Lung microvascular endothelial cell (primary cell): Measurements from ENCODE around the gene KCNC4. TPM values are rescaled to one million over a fixed set of nuclear protein-coding genes. Genes with fewer than 3 reads are reported as not detected.

ENCODE experiments used
- DNase-seq, 2 donors: peaks; one replicate each; pipeline versions ENCODE4 v3.0.0 to v3.0.0-alpha.2; 2010; ENCODE audit warnings: low read depth in 2 of 2
- total RNA-seq: library from RNA; depleted of rRNA; stranded (reverse); fragments of >200 nt; gene quantifications from 2 replicates; pipeline ENCODE4 v1.2.1, GENCODE V29; 2014

Gene KCNC4
- total RNA-seq, 1 donor from 2014 or later, result 0.99 TPM

GRCh38 chr1:110188035-110188618 is 22.0 kb upstream of the KCNC4 start:
- DNase-seq, result peak; percentile 49 to 61

- no peak for DNase-seq
Observed at GRCh38 chr1:110189181-110189580, 20.9 kb upstream of the KCNC4 start.

DNA sequence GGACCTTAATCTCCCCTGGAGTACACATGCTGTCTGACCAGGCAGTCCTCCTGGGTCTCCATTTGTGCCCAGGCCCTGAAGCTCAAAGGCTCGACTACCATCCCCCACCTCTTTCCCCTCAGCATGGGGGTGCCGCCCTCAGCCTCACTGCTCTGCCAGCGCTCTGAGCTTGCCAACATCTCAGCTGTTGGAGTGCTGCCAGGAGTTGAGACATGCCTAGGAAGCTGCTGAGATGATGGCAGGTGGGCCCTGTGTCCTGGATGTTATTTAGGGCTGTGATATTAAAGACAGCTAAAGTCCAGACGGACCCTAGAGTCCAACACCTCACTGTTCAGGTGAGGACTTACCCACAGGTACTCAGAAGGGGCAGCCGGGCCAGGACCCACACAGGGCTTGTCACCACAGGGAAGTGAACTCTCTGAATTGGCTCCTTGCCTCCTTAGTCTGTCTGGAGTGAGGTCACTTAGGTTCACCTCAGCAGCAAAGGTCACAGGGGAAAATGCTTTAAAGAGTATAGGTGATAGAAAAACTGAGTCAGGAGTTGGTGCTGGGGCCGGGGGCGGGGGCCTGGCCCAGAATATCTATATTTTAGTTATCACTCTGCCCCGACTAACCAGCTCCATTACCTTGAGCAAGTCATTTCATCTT is 19.7 kb upstream of the KCNC4 start:
- DNase-seq, result no peak

DNA sequence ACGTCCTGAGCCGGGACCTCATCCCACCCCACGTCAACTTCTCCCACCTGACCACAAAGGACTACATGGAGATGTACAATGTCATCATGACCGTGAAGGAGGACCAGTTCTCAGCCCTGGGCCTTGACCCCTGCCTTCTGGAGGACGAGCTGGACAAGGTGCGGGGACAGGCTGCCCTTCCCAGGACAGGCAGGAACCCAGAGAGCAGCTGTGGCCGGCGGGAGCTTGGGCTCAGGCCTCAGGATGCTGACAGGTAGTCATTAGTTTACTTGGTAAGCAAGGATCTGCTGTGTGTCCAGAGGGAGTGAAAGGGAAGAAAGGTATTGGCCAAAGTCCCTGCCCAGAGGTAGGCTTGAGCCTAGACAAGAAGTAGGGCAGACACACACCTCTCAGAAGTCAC is 17.6 kb upstream of the KCNC4 start:
- DNase-seq, result no peak

GRCh38 chr1:110195196-110195595 is 14.9 kb upstream of the KCNC4 start:
- DNase-seq, result no peak

- peak; percentile 52 to 62 for DNase-seq
Observed at GRCh38 chr1:110196917-110197765, 13.0 kb upstream of the KCNC4 start.

GRCh38 chr1:110197905-110198629 is 12.0 kb upstream of the KCNC4 start:
- DNase-seq, result no peak

DNA sequence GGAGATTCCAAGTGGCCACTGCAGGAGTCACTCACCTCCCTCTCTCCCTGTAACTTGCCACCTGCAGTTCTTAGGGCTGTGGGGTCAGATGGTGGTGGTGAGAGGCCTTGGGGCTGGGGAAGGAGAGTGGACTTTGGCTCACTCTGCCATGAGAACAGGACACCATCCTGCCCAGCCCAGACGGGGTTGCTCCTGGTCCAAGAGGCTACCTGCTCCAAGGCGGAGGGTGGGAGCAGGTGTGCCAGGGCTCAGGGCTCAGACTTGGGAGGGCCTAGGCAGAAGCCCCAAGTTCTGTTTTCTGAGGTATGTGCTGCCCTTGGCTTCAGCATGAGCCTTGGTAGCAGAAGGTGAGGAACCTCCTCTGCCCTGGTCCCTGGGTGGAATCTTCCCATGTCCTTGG is 11.4 kb upstream of the KCNC4 start:
- no peak for DNase-seq

DNA sequence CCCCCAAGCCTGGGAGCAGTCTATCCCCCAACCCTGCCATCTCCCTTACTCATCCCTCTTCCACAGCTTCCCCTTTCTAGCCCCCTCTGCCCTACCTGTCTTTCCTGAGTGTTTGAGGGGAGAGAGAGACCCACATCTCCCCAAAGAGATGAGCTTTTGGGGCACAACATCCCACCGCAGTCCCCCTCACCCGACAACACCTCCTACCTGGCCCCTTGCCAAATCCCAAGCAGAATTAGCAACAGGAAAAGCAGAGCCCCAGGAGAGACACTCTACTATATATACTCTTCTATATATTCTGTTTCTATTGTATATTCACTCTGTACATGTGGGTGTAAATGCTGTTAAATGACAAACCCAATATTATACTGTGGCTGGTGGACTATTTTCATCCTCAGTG is 9.9 kb upstream of the KCNC4 start:
- DNase-seq, result no peak

DNA sequence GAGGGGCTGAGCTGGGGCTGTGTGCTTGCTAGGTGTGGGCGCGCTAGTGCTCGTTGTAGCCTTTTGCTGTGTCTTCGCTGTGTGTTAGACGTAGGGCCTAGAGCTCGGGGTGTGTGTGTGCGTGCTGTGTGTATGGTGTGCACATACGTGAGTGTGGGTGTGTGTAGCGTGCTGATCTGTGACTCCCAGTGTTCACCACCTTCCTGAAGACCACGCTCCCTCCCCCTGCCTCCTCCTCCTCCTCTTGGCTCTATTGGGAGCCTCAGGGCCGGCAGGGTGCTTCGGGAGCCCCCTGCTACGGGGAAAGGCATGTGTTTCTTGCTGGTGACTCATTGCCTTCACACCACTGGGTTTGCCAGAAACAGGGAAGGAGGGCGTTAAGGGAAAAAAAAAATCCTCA is 9.4 kb upstream of the KCNC4 start:
- DNase-seq, result no peak

DNA sequence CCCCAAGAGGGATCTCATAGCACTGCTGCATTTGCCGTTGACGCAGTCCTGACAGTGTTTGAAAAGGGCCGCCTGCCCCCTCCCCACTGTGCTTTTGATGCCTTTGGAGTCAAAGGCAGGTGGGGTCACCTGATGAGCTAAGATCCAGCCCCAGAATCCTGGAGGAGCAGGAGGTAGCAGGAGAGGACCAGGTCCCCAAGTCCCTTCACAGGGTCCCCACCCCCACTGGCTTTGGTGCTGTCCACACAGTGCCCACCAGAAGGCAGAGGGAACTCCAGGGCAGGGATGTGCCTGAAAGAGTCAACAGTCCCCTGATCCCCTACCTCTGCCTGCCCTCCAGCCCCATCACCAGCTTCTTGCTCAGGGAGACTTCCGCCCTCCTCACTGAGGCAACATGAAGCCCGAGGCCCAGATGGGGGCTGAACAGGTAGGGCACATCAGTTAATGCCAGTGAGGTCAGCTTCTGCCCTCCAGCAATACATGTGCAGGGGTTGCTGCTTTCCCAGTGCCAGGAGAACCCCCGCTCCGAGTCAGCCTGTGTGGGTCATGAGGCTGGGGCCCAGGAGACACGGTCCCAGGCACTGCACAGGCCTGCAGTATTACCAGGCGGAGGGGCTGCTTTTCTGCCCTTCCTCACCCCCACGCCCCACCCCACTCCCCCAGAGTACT is 8.8 kb upstream of the KCNC4 start:
- DNase-seq, result no peak

DNA sequence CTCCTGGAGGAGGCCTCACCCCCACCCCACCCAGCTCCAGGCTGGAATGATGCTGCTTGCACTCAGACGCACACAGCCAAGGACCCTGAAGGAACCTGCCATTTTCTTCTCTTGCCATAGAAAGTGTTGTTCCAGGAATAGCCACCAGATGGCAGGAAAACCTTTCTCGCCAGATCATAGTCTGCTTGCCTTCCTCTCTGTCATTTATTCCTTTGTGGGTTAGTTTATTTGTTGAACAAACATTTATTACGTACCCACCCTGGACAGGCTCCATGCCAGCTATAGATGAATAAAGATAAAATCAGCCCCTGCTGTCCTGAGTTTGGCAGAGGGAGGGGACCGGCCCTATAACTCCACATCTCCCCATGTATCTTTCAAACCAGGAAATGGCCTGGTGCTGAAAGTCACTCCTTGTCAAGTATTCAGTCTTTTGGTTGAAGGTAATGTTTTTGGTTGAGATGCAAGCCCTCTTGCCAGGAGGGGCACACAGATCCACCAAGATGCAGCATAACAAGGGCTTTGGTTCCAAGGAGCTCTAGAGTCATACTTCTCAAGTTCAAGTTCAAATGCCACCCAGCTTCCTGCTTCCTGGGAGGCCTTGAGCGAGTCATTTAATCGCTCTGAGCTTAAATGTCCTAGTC is 7.0 kb upstream of the KCNC4 start:
- peak; percentile 69 to 72 for DNase-seq

- DNase-seq, result no peak
Observed at GRCh38 chr1:110205156-110205555, 5.0 kb upstream of the KCNC4 start.

DNA sequence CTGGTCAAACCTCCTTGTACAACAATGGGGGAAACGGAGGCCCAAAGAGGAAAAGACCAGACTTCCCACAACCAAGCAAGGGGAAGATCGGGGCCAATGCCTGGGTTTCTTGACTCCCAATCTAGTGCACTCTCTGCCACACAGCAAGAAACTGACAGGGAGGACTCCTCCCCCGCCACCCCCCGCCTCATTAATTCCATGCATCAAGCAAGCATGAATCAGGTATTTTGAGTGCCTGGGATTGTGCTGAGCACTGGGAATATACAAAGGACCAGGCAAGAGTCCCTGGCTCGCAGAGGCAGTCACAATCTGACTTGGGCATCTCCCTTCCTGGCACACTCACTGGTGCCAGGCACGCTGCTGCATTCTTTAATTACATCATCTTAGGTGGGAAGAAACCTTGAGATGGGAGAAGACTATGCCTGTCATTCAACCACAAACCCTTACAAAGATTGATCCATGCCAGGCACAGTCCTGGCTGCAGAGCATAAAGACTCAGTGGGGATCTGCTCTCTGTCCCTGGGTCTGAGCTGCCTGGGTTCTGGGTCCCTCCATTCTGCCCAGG is 4.4 kb upstream of the KCNC4 start:
- no peak for DNase-seq

- DNase-seq, result no peak
Observed at GRCh38 chr1:110206261-110206920, 3.7 kb upstream of the KCNC4 start.

DNA sequence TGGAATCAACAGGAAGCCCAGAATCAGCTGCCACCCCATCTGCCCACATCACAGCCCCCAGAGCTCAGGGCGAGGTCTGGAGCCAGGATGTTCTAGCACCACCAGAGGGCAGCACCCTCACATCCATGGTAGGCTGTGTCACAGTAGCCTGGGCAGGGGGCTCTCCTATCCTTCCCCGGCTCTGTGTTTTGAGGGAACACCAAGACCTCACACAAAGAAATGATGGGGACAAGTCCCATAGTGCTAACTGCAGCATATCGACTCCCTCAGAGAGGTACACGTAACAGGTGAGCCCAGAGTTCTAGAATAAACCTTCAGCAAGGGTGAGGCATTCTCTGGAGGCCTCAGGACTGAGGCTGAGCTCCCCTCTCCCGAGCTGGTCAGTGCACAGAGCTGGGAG is 2.3 kb upstream of the KCNC4 start:
- DNase-seq, result peak; percentile 57 to 73

GRCh38 chr1:110208916-110209645 is 1.0 kb upstream of the KCNC4 start:
- no peak for DNase-seq

- peak; percentile 47 to 49 for DNase-seq
Observed at GRCh38 chr1:110210604-110211495, 736 bp downstream of the KCNC4 start.
